GM21360 (cell line): Measurements from ENCODE around the gene CAMSAP3.

ENCODE experiments used
- ATAC-seq: cut with Tn5 transposase; IDR thresholded peaks from one replicate; pipeline ENCODE4 v1.9.1; 2021; ENCODE audit warnings: mild to moderate bottlenecking, moderate library complexity; ENCODE audit not compliant: unreplicated experiment

Gene CAMSAP3, protein sequence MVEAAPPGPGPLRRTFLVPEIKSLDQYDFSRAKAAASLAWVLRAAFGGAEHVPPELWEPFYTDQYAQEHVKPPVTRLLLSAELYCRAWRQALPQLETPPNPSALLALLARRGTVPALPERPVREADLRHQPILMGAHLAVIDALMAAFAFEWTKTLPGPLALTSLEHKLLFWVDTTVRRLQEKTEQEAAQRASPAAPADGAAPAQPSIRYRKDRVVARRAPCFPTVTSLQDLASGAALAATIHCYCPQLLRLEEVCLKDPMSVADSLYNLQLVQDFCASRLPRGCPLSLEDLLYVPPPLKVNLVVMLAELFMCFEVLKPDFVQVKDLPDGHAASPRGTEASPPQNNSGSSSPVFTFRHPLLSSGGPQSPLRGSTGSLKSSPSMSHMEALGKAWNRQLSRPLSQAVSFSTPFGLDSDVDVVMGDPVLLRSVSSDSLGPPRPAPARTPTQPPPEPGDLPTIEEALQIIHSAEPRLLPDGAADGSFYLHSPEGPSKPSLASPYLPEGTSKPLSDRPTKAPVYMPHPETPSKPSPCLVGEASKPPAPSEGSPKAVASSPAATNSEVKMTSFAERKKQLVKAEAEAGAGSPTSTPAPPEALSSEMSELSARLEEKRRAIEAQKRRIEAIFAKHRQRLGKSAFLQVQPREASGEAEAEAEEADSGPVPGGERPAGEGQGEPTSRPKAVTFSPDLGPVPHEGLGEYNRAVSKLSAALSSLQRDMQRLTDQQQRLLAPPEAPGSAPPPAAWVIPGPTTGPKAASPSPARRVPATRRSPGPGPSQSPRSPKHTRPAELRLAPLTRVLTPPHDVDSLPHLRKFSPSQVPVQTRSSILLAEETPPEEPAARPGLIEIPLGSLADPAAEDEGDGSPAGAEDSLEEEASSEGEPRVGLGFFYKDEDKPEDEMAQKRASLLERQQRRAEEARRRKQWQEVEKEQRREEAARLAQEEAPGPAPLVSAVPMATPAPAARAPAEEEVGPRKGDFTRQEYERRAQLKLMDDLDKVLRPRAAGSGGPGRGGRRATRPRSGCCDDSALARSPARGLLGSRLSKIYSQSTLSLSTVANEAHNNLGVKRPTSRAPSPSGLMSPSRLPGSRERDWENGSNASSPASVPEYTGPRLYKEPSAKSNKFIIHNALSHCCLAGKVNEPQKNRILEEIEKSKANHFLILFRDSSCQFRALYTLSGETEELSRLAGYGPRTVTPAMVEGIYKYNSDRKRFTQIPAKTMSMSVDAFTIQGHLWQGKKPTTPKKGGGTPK

DNA sequence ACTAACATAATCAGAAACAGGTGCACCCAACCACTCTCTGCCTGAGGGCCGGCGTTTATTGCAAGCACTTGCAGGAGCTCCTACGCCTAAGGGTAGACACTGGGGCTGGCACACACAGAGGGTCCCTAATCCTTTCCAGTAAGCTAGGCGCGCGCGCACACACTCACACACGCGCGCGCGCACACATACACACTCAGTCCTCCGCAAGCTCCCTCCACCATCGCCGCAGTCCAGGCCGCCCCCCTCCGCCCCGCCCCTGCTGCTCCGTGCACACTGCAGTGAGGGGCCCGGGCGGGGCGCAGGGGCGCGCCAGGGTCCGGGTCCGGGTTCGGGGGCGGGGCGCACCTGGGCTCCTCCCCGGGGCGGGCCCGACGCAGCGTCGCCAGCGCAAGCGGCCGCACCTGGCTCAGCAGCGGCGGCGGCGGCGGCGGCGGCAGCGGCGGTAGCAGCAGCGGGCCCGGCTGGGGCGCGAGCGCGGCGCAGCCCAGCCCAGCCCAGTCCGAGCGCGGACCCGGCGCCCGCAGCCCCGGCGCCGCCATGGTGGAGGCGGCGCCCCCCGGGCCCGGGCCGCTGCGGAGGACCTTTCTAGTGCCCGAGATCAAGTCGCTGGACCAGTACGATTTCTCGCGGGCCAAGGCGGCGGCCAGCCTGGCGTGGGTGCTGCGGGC, at the start of gene CAMSAP3:
CAMSAP3 (plus strand) TSS at position 398 of the 668 bp plus-strand sequence; CDS start at position 538, 140 bp downstream.
- no peak for ATAC-seq

DNA sequence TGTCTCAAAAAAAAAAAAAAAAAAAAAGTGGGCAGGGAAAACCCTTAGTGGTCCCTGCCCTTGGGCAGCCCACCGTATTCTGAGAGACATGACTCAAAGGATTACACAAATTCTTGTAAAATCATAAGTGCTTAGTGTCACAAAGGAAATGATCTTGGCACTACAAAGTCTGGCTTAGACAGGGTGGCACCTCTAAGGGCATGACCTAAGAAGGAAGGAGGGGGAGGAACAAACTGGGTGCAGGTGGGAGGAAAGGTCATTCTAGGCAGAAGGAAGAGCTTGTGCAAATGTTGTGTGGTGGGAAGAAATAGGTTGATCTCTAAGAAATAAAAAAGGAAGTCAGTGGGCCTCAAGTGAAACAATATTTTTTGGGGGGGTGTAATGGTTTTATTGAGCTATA, 49.8 kb upstream of the CAMSAP3 start:
- no peak for ATAC-seq

DNA sequence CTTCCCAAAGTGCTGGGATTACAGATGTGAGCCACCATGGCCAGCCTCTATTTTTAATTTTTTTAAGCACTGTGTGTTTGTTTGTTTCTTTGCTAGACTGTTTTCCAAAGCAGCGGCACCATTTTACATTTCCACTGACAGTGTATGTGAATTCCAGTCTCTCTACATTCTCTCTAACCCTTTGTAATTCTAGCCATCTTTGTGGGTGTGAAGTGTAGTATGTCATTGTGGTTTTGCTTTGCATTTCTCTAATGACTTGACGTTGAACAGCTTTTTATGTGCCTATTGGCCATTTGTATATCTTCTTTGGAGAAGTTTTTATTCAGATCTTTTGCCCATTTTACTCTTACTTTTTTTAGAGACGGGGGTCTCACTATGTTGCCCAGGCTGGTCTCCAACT, 48.5 kb upstream of the CAMSAP3 start:
- ATAC-seq: no peak

DNA sequence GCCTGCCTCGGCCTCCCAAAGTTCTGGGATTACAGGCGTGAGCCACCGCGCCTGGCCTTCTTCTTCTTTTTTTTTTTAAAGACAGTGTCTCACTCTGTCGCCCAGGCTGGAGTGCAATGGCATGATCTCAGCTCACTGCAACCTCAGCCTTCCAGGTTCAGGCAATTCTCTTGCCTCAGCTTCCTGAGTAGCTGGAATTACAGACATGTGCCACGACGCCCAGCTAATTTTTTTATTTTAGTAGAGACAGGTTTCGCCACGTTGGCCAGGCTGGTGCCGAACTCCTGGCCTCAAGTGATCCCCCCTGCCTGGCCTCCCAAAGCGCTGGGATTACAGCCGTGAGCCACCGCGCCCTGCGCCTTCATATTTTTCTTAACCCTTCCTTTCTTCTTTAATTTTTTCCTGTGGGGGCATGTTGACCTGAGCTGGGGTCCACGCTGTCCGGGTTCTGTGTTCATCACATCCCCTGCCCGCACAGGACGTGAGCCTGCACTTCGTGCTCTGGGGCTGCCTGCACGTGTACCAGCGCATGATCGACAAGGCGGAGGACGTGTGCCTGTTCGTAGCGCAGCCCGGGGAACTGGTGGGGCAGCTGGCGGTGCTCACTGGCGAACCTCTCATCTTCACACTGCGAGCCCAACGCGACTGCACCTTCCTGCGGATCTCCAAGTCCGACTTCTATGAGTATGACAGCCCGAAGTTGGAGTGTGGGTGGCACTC, 46.1 kb upstream of the CAMSAP3 start:
- no peak for ATAC-seq

GRCh38 chr19:7550169-7550770, 45.4 kb upstream of the CAMSAP3 start:
- no peak for ATAC-seq

GRCh38 chr19:7550987-7551761, 44.5 kb upstream of the CAMSAP3 start:
- ATAC-seq: no peak

GRCh38 chr19:7552781-7553180, 42.9 kb upstream of the CAMSAP3 start:
- no peak for ATAC-seq

DNA sequence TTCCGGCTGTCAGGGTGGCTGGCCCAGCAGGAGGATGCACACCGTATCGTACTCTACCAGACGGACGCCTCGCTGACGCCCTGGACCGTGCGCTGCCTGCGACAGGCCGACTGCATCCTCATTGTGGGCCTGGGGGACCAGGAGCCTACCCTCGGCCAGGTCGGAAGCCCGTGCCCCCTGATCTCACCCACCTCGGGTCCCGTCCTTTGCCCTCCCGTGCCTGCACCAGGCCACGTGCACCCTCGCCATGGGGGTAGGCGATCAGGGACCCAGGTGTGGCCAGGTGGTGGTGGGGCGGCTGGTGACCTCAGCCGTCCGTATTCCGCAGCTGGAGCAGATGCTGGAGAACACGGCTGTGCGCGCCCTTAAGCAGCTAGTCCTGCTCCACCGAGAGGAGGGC, 41.1 kb upstream of the CAMSAP3 start:
- ATAC-seq: no peak

DNA sequence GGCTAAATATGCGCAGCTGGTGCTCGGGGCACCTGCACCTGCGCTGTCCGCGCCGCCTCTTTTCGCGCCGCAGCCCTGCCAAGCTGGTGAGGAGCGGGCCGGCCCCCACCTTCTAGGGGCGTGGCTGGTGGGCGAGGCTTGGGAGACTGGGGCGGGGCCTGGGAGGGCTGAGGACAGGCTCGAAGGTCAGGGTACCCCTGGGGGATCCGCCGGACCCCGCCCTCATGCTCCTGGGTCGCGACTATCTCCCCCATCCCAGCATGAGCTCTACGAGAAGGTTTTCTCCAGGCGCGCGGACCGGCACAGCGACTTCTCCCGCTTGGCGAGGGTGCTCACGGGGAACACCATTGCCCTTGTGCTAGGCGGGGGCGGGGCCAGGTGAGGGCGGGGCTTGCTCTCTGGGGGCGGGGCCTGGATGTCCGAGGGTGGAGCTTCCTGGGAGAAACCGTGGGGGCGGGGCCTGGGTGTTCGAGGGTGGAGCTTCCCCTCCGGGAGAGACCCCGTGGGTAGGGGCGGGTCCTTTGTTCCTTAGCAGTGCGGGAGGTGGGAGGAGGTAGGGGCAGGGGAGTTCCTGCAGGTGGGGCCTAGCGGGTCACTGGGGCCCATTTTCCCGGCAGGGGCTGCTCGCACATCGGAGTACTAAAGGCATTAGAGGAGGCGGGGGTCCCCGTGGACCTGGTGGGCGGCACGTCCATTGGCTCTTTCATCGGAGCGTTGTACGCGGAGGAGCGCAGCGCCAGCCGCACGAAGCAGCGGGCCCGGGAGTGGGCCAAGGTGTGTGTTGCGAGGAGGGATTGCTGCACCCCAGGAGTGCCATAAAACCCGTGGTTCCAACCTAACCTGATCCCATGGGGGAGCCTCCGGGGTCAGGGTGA, 40.4 kb upstream of the CAMSAP3 start:
- no peak for ATAC-seq

DNA sequence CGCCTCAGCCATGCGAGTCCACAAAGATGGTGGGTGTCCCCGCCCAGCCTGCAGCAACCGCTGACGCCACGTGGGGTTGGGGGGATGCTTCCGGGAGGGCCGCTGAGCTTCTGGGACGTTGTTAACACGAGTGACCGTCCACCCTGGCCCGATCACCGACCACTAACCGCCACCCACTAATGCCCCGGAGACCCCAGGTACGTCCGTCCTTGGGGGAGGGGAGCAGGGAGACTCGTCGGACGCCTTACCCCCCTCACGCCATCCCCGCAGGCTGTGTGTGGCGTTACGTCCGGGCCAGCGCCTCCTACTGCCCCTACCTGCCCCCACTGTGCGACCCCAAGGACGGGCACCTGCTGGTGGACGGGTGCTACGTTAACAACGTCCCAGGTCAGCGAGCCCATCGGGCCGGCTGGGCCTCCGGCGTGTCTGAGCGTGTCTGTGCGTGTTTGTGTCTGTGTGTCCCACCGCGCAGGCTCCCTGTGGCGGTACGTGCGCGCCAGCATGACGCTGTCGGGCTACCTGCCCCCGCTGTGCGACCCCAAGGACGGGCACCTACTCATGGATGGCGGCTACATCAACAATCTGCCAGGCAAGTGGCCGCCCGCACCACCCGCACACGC, 38.9 kb upstream of the CAMSAP3 start:
- no peak for ATAC-seq

DNA sequence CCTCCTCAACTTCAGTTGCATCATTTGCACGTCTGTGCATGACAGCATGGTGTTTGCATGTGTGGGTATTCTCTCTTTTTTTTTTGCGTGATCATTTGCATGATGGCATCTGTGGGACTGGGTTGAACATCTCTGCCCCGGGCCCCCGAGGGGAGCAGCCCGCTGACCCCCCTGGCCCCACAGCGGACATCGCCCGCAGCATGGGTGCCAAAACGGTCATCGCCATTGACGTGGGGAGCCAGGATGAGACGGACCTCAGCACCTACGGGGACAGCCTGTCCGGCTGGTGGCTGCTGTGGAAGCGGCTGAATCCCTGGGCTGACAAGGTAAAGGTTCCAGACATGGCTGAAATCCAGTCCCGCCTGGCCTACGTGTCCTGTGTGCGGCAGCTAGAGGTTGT, 37.0 kb upstream of the CAMSAP3 start:
- no peak for ATAC-seq

GRCh38 chr19:7559102-7559501, 36.6 kb upstream of the CAMSAP3 start:
- ATAC-seq: no peak

DNA sequence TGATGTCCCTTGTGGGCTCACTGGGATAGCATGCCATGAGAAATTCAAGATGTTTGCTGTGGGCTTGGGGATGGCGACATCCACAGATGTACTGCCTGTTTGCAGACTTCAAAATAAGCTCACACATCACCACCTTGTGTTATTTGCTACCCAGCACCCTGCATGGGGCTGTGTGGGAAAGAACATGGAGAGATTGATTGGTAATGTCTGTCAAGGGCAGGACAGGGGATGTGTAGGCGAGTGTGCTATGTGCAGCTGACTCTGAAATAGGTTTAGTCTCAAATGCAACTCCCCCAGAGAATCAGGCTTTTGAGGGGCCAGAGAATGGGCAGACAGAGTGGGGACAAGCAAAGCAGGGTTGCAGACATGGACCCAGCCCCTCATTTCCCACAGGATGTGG, 35.4 kb upstream of the CAMSAP3 start:
- ATAC-seq: no peak

GRCh38 chr19:7561325-7561724, 34.3 kb upstream of the CAMSAP3 start:
- no peak for ATAC-seq

- ATAC-seq: no peak
Measured at GRCh38 chr19:7562646-7563393, 32.8 kb upstream of the CAMSAP3 start.

DNA sequence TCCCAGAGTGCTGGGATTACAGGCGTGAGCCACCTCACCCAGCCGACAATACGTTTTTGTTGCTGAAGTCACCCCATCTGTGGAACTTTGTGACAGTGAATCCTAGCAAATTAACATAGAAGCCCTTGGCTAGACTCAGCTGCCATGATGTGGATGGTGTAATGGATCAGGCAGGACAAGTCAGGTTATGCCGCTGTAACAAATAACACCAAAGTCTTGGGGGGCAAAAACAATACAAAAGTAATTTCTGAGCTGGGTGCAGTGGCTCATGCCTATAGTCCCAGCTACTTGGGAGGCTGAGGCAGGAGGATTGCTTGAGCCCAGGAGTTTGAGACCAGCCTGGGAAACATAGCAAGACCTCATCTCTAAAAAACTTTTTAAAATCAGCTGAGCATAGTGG, 30.8 kb upstream of the CAMSAP3 start:
- no peak for ATAC-seq

GRCh38 chr19:7565332-7565731, 30.3 kb upstream of the CAMSAP3 start:
- no peak for ATAC-seq
